Glomerular endothelial cell (primary cell): Measurements from ENCODE around the gene DNASE2. TPM values are rescaled to one million over a fixed set of nuclear protein-coding genes. Genes with fewer than 3 reads are reported as not detected.
"Not testable (repeated sequence)": the region's sequence is repeated elsewhere in the genome, so short reads cannot be mapped to it uniquely, and the experiment has no call there.

ENCODE experiments used
- DNase-seq: peaks from one replicate; pipeline ENCODE4 v3.0.0-alpha.2; 2011; ENCODE audit warnings: low read depth, low spot score; ENCODE audit errors: extremely low read depth
- total RNA-seq: library from RNA; depleted of rRNA; stranded (reverse); fragments of >200 nt; gene quantifications from 2 replicates; pipeline ENCODE4 v1.2.3, GENCODE V29; 2015

The DNASE2 gene
- total RNA-seq, 1 donor from 2014 or later: 40.1 TPM

DNA sequence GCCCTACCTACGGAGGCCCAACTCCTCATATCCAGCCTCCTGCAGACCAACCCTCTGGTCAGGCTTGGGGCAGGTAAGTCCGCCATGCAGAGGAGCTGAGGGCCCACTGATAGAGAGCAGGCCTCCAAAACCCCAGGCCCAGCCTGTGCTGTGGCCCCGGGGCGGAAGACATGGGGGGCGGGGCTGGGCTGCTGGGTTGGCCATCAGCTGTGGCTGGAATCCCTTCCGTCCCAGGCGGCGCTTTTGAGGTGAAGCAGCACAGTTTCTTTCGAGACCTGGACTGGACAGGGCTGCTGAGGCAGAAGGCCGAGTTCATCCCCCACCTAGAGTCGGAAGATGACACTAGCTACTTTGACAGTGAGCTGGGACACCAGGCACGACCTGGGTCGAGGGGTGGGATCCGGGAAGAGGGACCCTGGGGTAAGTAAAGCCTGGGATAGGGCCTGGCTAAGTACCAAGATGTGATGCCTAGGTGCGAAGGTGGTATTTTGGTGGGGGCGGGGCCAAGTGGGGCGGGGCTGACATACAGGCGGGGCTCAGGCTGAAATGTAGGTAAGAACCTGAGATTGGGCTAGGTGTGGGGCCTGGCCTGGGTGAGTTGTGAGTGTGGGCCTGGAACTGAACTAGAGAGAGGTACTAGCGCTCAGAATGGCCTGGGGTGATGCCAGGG lies 15.4 kb downstream of the DNASE2 start:
- DNase-seq: no peak

DNA sequence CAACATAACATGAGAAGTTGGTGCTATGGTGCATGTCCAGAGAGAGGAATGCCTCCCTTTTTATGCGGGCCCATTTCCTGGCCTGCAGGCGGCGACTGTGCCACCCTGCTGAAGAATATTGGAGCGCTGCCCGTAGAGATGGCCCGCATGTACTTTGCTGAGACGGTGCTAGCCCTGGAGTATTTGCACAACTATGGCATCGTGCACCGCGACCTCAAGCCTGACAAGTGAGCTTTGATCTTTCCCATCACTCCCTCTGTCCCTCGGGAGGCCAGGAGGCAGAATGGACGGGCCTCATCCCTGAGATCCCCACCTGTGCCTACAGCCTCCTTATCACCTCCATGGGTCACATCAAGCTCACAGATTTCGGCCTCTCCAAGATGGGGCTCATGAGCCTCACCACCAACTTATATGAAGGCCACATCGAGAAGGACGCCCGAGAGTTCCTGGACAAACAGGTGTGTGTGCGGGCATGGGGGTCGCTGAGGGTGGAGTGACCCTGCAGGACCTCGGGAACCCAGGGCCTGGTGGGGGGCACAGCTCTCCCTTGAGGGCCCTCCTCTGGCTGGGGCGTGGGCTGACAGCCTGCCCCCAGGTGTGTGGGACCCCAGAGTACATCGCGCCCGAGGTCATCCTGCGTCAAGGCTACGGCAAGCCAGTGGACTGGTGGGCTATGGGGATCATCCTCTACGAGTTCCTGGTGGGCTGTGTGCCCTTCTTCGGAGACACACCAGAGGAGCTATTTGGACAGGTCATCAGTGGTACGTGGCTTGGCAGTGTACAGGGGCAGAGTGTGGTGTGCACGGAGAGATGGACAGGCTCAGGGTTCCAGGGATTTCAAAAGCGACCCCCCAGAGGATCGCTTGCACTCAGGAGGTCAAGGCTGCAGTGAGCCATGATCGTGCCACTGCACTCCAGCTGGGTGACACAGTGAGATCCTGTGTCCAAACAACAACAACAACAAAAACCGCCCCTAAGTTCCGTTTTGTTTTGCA lies 16.2 kb downstream of the DNASE2 start:
- DNase-seq: no peak

DNA sequence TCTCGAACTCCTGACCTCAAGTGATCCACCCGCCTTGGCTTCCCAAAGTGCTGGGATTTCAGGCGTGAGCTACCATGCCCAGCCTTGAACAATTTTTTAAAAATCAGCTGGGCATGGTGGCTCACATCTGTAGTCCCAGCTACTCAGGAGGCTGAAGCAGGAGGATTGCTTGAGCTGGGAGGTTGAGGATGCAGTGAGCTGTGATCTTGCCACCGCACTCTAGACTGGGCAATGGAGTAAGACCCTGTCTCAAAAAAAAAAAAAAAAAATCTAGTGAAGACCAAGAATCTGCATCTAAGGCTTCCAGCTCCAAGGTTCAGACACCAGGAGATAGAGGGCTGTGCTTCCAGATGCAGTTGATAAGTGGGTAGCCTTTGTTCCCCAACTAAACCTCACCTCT lies 17.1 kb downstream of the DNASE2 start:
- no peak for DNase-seq

DNA sequence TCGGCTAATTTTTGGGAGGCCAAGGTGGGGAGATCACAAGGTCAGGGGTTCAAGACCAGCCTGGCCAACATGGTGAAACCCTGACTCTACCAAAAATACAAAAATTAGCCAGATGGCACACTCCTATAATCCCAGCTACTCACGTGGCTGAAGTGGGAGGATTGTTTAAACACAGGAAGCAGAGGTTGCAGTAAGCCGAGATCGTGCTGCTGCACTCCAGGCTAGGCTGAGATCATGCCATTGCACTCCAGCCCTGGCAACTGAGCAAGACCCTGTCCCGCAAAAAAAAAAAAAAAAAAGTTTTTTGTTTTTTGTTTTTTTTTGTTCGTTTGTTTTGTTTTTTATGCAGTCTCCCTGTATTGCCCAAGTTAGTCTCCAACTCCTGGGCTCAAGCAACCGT lies 21.7 kb downstream of the DNASE2 start:
- no peak for DNase-seq

DNA sequence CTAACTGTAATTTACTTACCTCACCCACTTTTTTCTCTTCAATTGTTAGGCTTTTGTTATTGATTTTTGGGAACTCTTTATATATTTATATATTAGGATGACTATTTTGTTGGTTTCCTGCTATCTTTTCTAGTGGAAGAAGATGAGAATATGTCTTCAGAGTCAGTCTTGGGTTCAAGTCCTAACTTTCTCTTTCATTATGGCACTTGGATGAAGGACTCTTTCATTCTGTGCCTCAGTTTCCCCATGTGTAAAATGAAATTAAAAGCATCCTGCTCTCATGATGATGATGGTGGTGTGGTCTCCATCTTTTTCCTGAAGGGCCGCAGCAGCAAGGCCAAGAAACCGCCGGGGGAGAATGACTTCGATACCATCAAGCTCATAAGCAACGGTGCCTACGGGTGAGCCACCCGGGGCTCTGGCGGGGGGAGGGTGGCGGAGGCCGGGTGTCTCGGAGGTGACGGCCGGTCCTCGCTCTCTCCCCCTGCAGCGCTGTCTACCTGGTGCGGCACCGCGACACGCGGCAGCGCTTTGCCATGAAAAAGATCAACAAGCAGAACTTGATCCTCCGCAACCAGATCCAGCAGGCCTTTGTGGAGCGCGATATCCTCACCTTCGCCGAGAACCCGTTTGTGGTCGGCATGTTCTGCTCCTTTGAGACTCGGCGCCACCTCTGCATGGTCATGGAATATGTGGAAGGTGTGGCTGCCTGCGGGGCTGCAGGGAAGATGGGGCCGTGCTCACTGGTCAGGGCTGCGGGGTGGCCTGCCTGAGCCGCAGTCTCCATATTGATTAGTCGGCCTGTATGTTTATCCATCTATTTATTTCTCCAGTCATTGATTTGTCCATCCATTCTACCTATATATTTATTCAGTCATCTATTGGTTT lies 23.0 kb downstream of the DNASE2 start:
- no peak for DNase-seq

DNA sequence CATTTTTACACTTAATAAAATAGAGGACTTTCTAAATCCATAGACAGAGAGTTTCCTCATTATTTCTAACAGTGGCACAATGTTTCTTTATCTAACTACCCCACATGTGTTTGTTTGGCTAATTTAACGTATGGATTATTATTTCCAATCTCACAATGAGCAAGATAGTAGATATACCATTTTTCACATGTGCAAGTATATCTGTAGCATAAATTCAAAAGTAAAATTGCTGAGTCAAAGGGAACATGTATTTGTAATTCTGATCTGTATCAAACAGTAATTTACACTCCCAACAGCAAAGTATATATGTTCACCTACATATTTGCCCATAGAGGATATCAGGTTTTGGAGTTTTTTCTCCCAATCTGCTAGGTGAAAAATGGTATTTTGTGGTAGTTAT lies 24.6 kb downstream of the DNASE2 start:
- no peak for DNase-seq

DNA sequence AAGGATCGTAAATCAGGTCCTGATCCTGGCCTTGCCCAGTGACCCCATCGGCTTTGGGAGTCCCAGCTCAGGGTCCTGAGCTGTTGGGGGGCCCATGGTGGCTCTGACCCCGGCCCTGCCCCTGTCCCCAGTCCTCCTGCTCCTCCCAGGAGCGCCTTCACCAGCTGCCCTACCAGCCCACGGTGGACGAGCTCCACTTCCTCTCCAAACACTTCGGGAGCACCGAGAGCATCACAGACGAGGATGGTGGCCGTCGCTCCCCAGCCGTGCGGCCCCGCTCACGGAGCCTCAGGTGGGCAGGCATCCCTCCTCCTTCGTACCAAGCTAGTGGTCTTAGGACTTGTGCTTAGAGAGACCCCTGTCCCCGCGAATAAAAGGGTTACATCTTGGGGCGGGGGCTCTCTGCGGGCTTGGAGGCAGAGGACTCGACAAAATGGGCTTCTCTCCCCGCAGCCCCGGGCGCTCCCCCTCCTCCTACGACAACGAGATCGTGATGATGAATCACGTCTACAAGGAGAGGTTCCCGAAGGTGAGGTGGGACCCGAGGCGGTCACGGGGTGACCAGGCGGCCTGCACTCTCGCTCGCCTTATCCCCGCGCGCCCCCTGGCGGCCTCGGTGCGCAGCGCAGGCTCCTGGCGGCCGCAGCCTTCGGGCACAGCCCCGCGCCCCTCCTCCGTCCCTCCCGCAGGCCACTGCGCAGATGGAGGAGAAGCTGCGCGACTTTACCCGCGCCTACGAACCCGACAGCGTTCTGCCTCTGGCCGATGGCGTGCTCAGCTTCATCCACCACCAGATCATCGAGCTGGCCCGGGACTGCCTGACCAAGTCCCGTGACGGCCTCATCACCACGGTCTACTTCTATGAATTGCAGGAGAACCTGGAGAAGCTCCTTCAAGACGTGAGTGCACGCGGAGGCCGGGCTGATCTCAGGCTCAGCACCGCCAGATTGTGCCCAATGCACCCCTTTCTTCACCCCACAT lies 33.8 kb downstream of the DNASE2 start:
- DNase-seq: no peak

DNA sequence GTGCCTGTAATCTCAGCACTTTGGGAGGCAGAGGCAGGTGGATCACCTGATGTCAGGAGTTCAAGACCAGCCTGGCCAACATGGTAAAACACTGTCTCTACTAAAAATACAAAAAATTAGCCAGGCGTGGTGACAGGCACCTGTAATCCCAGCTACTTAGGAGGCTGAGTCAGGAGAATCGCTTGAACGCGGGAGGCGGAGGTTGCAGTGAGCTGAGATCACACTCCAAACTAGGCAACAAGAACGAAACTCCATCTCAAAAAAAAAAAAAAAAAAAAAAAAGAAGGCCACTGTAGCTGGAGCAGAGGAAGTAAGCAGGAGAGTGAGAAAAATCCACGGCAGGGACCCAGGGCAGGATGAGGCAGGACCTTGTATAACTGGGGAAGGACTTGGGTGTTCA lies 34.6 kb downstream of the DNASE2 start:
- DNase-seq: not testable (repeated sequence)

DNA sequence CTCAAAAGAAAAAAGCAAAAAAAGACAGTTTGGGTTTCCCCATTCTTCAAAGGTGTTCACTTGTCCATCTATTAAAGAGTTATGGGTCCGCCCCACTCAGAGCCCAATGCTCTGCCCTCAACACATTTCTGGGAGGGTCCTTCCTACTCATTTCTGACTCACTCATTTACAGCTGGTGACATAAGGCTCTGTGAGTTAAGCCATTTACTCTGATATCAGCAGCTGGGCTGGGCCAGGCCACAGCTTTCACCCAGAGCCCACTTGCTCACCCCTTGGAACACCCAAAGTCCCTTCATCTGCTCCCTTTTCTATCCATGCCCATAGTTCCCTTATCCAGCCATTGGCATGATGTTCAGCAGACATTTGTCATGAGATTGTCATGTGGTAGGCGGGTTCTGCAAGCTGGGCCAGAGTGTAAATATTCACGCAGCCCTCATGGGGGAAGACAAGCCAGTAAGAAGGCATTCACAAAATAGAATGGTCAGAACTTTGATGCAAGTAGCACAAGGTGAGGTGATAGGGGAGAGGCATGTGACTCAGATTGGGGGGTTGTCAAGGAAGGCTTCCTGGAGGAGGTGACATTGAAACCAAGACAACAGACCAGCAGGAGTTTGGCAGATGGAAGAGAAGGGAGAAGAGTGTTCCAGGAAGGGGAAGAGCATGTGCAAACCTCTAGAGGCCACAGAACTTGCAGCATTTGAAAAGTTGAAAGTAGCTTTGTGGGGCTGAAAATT lies 37.1 kb downstream of the DNASE2 start:
- DNase-seq: no peak

DNA sequence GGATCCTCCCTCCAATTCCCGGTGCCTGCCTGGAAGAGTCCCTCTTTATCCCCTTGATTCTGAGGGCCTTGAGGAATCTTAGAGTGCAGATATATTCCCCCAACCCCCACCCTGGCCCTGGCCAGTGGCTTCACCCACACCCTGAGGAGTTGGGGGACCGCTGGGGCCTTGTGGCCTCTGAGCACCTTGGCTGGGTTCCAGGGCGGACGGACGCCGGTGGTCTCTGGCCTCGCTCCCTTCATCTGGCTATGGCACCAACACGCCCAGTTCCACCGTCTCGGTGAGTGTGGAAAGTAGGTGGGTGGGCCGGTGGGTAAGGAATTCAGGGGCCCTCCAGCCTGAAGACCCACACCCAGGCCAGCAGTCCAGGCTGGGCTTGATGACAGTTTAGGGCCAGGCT lies 37.9 kb downstream of the DNASE2 start:
- DNase-seq: no peak

DNA sequence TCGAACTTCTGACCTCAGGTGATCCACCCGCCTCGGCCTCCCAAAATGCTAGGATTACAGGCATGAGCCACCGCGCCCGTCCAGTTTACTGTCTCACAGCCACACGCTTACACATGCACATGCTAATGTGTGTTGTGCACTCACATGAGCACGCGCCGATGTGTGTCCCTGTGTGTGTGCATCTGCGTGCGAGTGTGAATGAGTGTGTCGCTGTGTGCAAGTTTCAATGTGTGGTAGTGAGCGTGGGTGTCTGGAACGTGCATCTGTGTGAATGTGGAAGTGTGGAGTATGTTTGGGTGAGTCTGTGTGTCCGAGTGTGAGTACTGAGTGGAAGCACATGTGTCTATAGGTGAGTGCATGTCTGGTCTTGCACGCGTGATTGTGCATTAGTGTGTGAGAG lies 38.7 kb downstream of the DNASE2 start:
- DNase-seq: no peak

DNA sequence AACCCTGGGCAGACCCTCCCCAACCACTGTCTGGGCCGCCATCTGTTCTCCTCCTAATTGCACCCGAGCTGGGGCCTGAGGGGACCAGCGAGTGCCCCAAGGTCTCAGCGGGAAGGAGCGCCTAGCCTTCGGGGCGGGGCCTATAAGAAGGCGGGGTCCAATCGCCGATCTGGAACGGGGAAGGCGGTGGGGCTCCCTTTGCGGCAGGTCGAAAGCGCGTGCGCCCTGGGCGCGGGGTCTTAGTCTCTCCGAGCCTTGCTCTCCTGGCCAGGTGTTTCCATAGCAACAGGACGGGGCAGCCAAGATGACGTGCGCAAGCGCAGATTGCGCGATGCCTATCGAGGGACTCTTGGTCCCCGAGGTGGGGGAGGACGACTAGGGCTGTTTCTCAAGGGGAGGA lies 40.2 kb downstream of the DNASE2 start:
- no peak for DNase-seq

DNA sequence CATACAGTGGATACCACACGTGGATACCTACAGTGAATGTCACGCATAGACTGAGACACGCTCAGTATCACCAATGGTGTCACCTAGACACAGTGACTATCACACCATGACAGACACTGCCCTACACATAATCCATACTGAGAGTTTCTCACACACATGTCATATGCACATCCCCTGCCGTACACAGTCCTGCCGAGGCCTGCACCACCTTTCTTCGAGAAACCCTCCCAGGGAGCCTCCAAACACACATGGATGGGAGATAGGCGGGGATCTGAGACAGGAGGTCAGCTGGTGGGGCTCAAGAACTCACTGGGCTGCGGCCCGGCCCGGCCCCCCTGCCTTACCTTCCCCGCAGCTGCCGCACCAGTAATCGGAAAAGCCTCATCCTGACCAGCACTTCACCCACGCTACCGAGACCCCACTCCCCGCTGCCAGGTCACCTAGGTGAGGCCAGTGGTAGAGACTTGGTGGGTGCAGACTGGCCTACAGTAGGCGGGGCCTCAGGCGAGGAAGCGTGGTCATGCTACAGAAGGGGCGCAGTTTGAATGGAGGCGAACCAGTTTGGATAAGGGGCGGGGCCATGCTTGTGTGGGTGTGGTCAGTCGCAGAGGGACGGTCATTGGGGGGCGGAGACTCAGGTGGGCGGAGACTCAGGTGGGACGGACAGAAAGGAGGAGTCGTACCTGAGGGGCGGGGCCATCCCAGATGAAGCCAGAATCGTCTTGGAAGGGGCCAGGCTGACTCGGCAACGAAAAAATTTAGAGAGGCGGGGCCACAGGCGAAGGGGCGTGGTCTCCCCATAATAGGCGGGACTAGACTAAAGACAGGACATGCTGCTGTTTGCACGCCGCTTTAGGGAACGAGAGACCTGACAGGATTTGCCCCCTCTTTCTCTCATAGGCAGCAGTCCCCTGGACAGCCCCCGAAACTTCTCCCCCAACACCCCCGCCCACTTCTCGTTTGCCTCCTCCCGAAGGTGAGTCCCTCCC lies 40.9 kb downstream of the DNASE2 start:
- no peak for DNase-seq

DNA sequence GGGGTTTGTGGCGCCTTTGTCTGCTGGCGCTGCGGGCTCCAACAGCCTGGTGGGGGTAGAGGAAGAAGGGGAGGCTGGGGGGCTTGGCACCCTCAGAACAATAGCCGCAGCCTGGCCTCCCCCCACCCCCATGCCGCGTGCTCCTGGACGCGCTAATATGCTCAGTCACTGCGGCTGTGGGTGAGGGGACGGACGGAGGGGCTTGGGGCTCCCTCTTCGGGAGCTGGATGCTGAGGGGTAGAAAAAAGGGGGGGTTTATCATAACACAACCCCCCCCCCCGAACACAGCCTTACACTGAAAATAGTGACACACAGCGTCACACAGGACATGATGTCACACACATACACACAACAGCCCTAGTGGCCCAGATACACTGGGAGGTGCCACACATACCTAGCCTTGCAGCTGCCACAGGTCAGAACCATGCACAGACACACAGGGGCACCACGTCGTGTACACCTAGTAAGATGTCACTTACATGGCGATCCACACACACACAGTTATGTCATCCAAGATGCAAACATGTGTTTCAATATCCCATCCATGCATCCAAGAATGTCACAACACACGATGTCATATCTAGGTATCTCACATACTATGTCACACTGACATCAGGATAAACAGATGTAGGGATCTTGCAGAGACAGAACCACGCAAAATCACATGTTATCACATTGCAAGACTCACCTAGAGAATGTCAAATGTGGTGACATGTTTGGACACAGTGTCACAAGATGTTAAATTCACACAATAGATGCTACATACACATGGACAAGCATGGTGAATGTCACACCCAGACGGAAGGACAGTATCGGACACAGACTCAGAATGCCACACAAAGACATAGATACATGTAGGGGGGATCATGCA lies 42.1 kb downstream of the DNASE2 start:
- no peak for DNase-seq

DNA sequence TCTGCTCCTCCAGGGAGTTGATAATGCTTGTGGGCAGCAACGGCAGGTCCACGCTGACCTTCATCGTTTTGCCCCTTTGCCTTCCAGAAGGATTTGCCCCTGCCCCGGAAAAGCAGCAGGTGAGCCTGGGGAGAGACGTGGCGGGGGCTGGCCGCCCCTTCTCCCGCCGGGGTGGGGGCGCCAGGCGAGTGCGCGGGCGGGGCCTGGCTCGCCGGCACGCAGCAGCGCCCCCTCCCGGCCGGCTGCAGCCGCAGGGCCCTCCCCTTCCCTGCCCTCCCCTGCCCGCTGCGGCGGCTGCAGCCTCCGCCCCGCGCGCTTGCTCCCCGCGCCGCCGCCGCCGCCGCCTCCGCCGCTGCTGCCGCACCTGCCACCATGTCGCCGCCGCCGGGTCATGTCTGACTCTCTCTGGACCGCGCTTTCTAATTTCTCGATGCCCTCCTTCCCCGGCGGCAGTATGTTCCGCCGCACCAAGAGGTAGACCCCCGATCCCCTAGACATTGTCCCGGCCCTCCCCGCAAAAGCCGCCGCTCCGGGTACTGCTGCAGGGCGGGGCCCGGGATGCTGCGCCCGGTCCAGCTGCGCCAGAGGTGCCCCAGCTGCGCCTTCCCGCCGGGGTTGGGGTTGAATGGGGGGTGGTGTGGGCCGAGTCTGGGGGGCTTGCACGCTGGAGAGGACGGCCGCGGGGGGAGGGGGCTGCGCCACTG lies 42.9 kb downstream of the DNASE2 start, which contains the start of gene MAST1:
Gene MAST1, plus strand, starts transcription at position 334 of the 704 bp plus-strand sequence. Its CDS starts 58 bp downstream, at position 392.
- no peak for DNase-seq

DNA sequence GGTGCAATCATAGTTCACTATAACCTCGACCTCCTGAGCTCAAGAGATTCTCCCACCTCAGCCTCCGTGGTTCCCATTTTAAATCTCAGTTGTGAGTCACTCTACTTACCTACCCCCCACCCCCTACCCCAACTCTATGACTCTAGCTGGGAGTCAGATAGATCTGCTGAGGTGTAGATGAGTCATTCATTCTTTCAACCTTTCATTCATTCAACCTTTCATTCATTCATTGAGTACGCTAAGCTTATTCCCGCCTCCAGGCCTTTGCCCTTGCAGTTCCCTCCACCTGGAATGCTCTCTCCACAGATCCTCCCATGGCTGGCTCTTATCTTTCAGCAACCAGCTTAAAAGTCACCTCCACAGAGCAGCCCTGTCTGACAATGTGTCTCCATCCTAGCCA lies 44.0 kb downstream of the DNASE2 start:
- DNase-seq: no peak
